ENCODE data around the gene IRF4.

The IRF4 gene

GRCh38 chr6:385614-386013, 5.9 kb upstream of the IRF4 start:
- TF ChIP-seq, protein P1, sequence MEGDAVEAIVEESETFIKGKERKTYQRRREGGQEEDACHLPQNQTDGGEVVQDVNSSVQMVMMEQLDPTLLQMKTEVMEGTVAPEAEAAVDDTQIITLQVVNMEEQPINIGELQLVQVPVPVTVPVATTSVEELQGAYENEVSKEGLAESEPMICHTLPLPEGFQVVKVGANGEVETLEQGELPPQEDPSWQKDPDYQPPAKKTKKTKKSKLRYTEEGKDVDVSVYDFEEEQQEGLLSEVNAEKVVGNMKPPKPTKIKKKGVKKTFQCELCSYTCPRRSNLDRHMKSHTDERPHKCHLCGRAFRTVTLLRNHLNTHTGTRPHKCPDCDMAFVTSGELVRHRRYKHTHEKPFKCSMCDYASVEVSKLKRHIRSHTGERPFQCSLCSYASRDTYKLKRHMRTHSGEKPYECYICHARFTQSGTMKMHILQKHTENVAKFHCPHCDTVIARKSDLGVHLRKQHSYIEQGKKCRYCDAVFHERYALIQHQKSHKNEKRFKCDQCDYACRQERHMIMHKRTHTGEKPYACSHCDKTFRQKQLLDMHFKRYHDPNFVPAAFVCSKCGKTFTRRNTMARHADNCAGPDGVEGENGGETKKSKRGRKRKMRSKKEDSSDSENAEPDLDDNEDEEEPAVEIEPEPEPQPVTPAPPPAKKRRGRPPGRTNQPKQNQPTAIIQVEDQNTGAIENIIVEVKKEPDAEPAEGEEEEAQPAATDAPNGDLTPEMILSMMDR (IDR thresholded peaks at IDR 0.05; ENCODE audit: low read depth, low read length, missing control alignments), result no peak
- no peak overlapping the region for H3K4me3 ChIP-seq (ENCODE audit: low read depth, low read length)
- no peak for DNase-seq (ENCODE audit: low read depth)

GRCh38 chr6:386688-387266, 4.8 kb upstream of the IRF4 start:
- no peak overlapping the region for H3K4me3 ChIP-seq (ENCODE audit: low read depth, low read length)
- TF ChIP-seq, protein P1 (IDR thresholded peaks at IDR 0.05; ENCODE audit: low read depth, low read length, missing control alignments), result no peak
- DNase-seq (ENCODE audit: low read depth), result no peak

- TF ChIP-seq, protein P1 (IDR thresholded peaks at IDR 0.05; ENCODE audit: low read depth, low read length, missing control alignments), result no peak
- DNase-seq (ENCODE audit: low read depth), result no peak
- no peak overlapping the region for H3K4me3 ChIP-seq (ENCODE audit: low read depth, low read length)
Observed at GRCh38 chr6:387293-387741, 4.2 kb upstream of the IRF4 start.

DNA sequence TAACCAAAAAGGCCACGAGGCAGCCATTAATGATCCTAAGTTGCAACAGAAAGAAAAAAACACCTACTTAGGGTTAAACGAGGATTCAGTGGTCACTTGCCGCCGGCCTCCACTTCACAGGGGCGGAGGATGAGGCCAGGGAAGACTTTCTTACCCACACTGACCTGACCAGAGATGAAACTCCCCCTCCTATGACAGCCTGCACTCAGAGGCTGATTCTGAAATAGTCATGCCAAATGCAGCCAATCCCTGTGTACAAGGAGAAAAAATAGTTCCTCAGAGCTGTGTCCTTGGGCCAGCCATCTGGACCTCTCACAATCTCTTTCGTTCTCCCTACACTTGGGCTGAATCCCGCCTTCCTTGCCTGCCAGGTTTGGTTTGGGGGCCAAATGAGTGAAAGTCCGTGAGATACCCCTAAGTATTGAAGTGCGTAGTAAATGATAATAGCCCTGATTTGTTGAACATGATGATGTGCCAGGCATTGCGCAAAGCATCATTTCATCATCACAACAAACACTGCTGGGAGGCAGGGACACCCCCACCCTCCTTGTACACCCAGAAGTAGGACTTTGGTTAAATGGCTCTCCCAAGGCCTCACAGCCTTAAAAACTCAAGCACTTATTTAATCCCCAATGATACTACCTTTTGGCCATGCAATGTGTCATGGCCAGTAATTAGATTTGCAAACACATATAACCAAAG, 3.2 kb upstream of the IRF4 start:
- TF ChIP-seq, protein P1 (IDR thresholded peaks at IDR 0.05; ENCODE audit: low read depth, low read length, missing control alignments), result no peak
- DNase-seq (ENCODE audit: low read depth), result no peak

DNA sequence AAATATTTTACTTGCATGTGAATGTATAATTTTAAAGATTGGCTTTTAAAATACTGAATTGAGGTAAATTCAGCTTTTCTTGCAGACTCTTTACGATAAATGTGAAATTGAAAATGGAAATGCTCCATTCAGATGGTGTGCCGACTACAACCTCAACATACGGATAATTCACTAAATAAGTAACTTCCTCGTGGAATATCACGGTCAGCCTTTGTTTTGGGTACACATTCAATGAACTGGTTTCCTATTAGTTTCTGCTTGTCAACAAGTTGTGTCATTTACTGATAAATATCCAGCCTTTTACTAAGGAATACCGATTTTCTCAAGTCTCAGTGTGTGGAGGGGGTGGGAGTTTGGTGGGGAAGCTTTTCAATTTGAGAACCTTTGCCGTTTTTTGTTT, 2.4 kb upstream of the IRF4 start:
- H3K4me3 ChIP-seq (ENCODE audit: low read depth, low read length), result no peak overlapping the region; the same call in 1 of the 2 replicates
- TF ChIP-seq, protein P1 (IDR thresholded peaks at IDR 0.05; ENCODE audit: low read depth, low read length, missing control alignments), result no peak
- no peak for DNase-seq (ENCODE audit: low read depth)

More for the DNA sequence above, 3.2 kb upstream of the IRF4 start:
- no peak overlapping the region for H3K4me3 ChIP-seq (ENCODE audit: low read depth, low read length)

DNA sequence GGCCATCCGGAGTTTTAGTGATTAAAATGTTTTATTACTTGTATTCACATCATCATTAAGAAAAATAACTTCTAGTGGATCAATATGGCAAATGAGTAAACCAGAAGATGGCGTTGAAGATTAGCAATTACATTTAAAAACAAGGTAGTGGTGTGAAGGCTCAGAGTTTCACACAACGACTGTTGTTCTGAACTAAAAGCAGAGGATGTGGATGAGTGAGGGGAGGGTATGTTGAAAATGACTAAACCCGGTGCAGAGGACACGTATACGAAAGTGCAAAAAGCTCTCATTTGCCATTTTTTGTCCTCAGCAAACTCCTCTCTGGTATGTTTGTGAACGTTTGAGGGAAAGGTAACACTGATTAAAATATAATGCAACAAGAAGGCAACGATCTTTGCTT, 1.9 kb upstream of the IRF4 start:
- peak overlapping the region; percentile 89; the same call in 1 of the 2 replicates for H3K4me3 ChIP-seq (ENCODE audit: low read depth, low read length)
- TF ChIP-seq, protein P1 (IDR thresholded peaks at IDR 0.05; ENCODE audit: low read depth, low read length, missing control alignments), result peak; percentile 8
- DNase-seq (ENCODE audit: low read depth), result peak; percentile 82

Data from GM12864 (cell line).